ENCODE results near the gene NAV3. TPM values are rescaled to one million over a fixed set of nuclear protein-coding genes. Genes with fewer than 3 reads are reported as not detected.
A peak's percentile ranks its signal among the peaks of the same experiment; 100 is the strongest.

The NAV3 gene
- total and polyA plus RNA-seq, 2 experiments from 2014 or later: 4.0 to 12.0 TPM

DNA sequence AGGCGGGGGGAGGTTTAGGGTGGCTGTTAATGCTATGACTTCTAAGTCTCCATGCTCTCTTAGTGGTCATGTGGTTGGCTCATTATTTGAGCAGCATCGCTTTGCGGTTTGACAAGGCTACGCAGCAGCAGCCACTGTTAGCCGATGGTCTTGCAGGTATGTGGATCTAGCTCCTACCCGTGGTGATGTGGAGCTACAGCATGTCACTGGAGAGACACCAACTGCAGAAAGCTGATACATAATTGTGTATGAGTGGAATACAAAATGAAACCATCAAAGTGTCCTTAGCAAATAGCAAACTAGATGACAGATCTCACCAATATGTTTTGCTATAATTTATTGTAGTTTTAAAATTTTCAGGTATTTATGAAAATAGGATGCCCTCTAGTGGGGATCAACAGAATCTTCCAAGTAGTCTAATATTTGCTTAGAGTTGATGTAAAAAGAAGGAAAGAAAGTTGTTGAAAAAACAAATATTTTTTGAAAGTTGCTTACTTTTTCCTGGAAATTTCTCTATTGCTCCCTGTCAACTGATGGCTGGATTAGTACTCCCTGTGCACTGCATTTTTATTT, 94.9 kb downstream of the NAV3 start:
- TF ChIP-seq, protein P1, sequence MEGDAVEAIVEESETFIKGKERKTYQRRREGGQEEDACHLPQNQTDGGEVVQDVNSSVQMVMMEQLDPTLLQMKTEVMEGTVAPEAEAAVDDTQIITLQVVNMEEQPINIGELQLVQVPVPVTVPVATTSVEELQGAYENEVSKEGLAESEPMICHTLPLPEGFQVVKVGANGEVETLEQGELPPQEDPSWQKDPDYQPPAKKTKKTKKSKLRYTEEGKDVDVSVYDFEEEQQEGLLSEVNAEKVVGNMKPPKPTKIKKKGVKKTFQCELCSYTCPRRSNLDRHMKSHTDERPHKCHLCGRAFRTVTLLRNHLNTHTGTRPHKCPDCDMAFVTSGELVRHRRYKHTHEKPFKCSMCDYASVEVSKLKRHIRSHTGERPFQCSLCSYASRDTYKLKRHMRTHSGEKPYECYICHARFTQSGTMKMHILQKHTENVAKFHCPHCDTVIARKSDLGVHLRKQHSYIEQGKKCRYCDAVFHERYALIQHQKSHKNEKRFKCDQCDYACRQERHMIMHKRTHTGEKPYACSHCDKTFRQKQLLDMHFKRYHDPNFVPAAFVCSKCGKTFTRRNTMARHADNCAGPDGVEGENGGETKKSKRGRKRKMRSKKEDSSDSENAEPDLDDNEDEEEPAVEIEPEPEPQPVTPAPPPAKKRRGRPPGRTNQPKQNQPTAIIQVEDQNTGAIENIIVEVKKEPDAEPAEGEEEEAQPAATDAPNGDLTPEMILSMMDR (conservative IDR thresholded peaks at IDR 0.05; ENCODE audit: low read depth in 2 of 2): peak; percentile 98 to 100
- TF ChIP-seq ZNF331 (CRISPR knock-in tag; IDR thresholded peaks at IDR 0.05; ENCODE audit: low read depth) (no peak), STAT1 (IDR thresholded peaks at IDR 0.05; ENCODE audit: unreplicated experiment) (no peak), NANOG (IDR thresholded peaks at IDR 0.05; ENCODE audit: borderline replicate concordance) (no peak)
- Histone ChIP-seq H3K4me2 (no peak overlapping the region), H3K4me3 (no peak overlapping the region), H3F3A (replicated peaks; ENCODE audit: low read depth) (no peaks in the 10 kb centered on the region), H3K79me2 (replicated peaks; ENCODE audit: insufficient read depth) (no peaks in the 10 kb centered on the region), H3K27me3 (ENCODE audit: insufficient read depth) (no peaks in the 10 kb centered on the region), H4K20me1 (replicated peaks; ENCODE audit: insufficient read depth) (no peaks in the 10 kb centered on the region), H3K4me1 (ENCODE audit: insufficient read depth) (peaks cover 11% of the 10 kb centered on the region), H3K9me2 (ENCODE audit: insufficient read depth) (no peaks in the 10 kb centered on the region), H3K27ac (ENCODE audit: low read depth) (no peak overlapping the region), H2AFZ (no peak overlapping the region), H3K36me3 (ENCODE audit: insufficient read depth) (no peaks in the 10 kb centered on the region)
- Mint-ChIP-seq H3K4me3 (no peak overlapping the region), H3K9me3 (no peaks in the 10 kb centered on the region; the same call in 2 of the 3 replicates), H3K4me1 (peaks cover 12% of the 10 kb centered on the region), H3K36me3 (ENCODE audit: low read depth) (no peaks in the 10 kb centered on the region), H3K27ac (no peak overlapping the region), H3K27me3 (ENCODE audit: insufficient read depth, low read depth, poor library complexity) (peaks cover 11% of the 10 kb centered on the region)
- peak; percentile 100 for ATAC-seq
- DNase-seq (ENCODE audit: low spot score): peak; percentile 94

DNA sequence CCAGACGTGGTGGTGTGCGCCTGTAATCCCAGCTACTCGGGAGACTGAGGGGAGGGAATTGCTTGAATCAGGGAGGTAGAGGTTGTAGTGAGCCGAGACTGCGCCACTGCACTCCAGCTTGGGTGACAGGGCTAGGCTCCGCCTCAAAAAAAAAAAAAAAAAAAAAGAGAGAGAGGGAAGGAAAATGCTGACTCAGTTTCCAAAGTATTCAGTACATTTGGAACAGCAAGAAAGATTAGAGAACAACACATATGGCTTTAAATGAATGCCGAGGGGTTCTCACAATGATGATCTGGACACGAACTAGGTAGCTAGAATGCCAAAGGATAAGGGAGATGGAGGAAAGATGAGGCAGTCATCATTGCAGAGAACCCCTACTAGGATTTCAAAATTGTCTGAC, 97.4 kb downstream of the NAV3 start:
- no peak overlapping the region for H3K27ac Mint-ChIP-seq
- H3K9me3 Mint-ChIP-seq: no peaks in the 10 kb centered on the region; the same call in 2 of the 3 replicates
- no peak for TF ChIP-seq EZH2 (IDR thresholded peaks at IDR 0.05; ENCODE audit: low read depth, unreplicated experiment)
- no peak for TF ChIP-seq JUNB (IDR thresholded peaks at IDR 0.05; ENCODE audit: unreplicated experiment)
- TF ChIP-seq STAT1 (IDR thresholded peaks at IDR 0.05; ENCODE audit: unreplicated experiment): no peak
- TF ChIP-seq, protein P2, sequence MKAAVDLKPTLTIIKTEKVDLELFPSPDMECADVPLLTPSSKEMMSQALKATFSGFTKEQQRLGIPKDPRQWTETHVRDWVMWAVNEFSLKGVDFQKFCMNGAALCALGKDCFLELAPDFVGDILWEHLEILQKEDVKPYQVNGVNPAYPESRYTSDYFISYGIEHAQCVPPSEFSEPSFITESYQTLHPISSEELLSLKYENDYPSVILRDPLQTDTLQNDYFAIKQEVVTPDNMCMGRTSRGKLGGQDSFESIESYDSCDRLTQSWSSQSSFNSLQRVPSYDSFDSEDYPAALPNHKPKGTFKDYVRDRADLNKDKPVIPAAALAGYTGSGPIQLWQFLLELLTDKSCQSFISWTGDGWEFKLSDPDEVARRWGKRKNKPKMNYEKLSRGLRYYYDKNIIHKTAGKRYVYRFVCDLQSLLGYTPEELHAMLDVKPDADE (IDR thresholded peaks at IDR 0.05): no peak
- TF ChIP-seq, protein P1 (conservative IDR thresholded peaks at IDR 0.05; ENCODE audit: low read depth in 2 of 2): no peak
- no peak for TF ChIP-seq EZH2phosphoT487 (IDR thresholded peaks at IDR 0.05; ENCODE audit: unreplicated experiment)
- TF ChIP-seq NANOG (IDR thresholded peaks at IDR 0.05; ENCODE audit: borderline replicate concordance): no peak

More for the DNA sequence above, 97.4 kb downstream of the NAV3 start:
- no peak for ATAC-seq
- Histone ChIP-seq H3K4me2 (no peak overlapping the region), H3K27ac (ENCODE audit: low read depth) (no peak overlapping the region), H3K9me2 (ENCODE audit: insufficient read depth) (no peaks in the 10 kb centered on the region), H4K20me1 (replicated peaks; ENCODE audit: insufficient read depth) (no peaks in the 10 kb centered on the region), H3K4me3 (no peak overlapping the region), H3K79me2 (replicated peaks; ENCODE audit: insufficient read depth) (no peaks in the 10 kb centered on the region), H3F3A (replicated peaks; ENCODE audit: low read depth) (no peaks in the 10 kb centered on the region), H3K4me1 (ENCODE audit: insufficient read depth) (peaks cover 11% of the 10 kb centered on the region), H3K36me3 (ENCODE audit: insufficient read depth) (no peaks in the 10 kb centered on the region), H3K27me3 (ENCODE audit: insufficient read depth) (no peaks in the 10 kb centered on the region), H2AFZ (no peak overlapping the region)
- Mint-ChIP-seq H3K4me3 (no peak overlapping the region), H3K36me3 (ENCODE audit: low read depth) (no peaks in the 10 kb centered on the region), H3K27me3 (ENCODE audit: insufficient read depth, low read depth, poor library complexity) (peaks cover 6% of the 10 kb centered on the region), H3K4me1 (peaks cover 12% of the 10 kb centered on the region)
- DNase-seq (ENCODE audit: low spot score): no peak
